ENCODE measurements around the gene PSG7.
"Not testable (repeated sequence)": the region's sequence is repeated elsewhere in the genome, so short reads cannot be mapped to it uniquely, and the experiment has no call there.

DNA sequence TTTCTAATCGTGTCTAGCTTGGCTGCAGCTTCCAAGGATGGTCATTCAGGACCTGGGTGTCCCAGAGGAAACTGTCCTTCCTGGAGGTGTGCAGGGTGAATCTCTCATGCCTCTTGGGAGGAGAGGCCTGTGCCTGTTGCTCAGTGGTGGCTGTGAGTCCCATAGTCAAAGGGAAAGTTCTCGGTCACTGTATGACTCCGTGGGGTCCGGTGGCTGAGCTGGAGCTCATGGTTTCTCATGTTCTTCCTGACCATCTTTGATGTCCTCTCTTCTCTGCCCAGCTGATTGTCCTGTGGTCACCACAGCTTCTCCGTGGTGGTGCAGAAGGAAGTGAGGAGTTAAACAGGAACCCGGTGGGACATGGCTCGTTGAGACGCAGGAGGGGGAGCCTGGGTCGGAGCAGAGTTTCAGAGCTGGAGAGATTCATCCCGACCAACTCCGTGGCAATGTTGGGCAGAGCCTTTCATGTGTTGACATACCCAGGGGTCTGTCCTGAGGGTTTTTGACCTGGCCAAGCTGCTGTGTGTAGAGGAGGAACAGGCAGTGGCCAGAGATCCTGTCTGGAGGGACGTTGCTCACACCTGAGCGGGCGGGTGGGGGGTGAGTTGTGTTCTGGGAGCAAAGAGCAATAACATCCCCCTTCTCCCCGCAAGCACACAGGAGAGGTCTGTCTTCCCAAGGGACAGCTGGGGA is 18.5 kb downstream of the PSG7 start:
- TF ChIP-seq, protein P1, sequence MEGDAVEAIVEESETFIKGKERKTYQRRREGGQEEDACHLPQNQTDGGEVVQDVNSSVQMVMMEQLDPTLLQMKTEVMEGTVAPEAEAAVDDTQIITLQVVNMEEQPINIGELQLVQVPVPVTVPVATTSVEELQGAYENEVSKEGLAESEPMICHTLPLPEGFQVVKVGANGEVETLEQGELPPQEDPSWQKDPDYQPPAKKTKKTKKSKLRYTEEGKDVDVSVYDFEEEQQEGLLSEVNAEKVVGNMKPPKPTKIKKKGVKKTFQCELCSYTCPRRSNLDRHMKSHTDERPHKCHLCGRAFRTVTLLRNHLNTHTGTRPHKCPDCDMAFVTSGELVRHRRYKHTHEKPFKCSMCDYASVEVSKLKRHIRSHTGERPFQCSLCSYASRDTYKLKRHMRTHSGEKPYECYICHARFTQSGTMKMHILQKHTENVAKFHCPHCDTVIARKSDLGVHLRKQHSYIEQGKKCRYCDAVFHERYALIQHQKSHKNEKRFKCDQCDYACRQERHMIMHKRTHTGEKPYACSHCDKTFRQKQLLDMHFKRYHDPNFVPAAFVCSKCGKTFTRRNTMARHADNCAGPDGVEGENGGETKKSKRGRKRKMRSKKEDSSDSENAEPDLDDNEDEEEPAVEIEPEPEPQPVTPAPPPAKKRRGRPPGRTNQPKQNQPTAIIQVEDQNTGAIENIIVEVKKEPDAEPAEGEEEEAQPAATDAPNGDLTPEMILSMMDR (IDR thresholded peaks at IDR 0.05) = not testable (repeated sequence)
- TF ChIP-seq POLR2AphosphoS5, POLR2A (IDR thresholded peaks at IDR 0.05): not testable (repeated sequence)

Measured in prostate gland (tissue), 2 donors.